Panc1 (cell line): ENCODE data around the gene WDFY2.

Experiments used
- TF ChIP-seq, protein P1 (sequence below): fragments of 450-650 bp; IDR thresholded peaks from 2 replicates; pipeline ENCODE4 v1.5.1; 2017; ENCODE audit warnings: mild to moderate bottlenecking
- TF ChIP-seq, protein P2 (sequence below), 2 experiments: IDR thresholded peaks; 2 replicates each; pipeline ENCODE4 v1.6.1; 2011 to 2012; ENCODE audit warnings: low read depth in 2 of 2, control low read depth in 1 of 2, low read length in 1 of 2, mild to moderate bottlenecking in 1 of 2, moderate library complexity in 1 of 2; ENCODE audit not compliant: insufficient read depth in 1 of 2

DNA sequence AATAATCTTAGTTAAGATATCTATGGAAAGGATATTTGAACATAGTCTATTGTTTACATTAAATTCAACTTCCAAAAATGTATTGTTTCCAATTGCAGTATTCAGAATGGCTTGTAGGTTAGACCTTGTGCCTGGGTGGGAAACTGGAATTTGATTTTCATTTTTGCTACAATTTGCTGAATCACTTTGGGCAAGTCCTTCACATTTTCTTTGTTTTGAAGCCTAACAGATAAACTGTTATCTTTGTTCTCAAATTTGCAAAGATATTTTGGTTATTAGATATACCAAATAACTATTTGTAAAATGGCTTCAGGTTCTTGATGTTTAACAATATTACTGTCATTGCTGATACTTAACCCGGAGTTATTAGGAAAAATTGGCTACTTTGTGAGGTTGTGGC lies 82.6 kb downstream of the WDFY2 start:
- TF ChIP-seq, protein P1, sequence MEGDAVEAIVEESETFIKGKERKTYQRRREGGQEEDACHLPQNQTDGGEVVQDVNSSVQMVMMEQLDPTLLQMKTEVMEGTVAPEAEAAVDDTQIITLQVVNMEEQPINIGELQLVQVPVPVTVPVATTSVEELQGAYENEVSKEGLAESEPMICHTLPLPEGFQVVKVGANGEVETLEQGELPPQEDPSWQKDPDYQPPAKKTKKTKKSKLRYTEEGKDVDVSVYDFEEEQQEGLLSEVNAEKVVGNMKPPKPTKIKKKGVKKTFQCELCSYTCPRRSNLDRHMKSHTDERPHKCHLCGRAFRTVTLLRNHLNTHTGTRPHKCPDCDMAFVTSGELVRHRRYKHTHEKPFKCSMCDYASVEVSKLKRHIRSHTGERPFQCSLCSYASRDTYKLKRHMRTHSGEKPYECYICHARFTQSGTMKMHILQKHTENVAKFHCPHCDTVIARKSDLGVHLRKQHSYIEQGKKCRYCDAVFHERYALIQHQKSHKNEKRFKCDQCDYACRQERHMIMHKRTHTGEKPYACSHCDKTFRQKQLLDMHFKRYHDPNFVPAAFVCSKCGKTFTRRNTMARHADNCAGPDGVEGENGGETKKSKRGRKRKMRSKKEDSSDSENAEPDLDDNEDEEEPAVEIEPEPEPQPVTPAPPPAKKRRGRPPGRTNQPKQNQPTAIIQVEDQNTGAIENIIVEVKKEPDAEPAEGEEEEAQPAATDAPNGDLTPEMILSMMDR: no peak
- TF ChIP-seq, protein P2, sequence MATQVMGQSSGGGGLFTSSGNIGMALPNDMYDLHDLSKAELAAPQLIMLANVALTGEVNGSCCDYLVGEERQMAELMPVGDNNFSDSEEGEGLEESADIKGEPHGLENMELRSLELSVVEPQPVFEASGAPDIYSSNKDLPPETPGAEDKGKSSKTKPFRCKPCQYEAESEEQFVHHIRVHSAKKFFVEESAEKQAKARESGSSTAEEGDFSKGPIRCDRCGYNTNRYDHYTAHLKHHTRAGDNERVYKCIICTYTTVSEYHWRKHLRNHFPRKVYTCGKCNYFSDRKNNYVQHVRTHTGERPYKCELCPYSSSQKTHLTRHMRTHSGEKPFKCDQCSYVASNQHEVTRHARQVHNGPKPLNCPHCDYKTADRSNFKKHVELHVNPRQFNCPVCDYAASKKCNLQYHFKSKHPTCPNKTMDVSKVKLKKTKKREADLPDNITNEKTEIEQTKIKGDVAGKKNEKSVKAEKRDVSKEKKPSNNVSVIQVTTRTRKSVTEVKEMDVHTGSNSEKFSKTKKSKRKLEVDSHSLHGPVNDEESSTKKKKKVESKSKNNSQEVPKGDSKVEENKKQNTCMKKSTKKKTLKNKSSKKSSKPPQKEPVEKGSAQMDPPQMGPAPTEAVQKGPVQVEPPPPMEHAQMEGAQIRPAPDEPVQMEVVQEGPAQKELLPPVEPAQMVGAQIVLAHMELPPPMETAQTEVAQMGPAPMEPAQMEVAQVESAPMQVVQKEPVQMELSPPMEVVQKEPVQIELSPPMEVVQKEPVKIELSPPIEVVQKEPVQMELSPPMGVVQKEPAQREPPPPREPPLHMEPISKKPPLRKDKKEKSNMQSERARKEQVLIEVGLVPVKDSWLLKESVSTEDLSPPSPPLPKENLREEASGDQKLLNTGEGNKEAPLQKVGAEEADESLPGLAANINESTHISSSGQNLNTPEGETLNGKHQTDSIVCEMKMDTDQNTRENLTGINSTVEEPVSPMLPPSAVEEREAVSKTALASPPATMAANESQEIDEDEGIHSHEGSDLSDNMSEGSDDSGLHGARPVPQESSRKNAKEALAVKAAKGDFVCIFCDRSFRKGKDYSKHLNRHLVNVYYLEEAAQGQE (IDR thresholded peaks at IDR 0.05; ENCODE audit: insufficient read depth in 1 of 2, low read depth in 2 of 2, low read length in 1 of 2): no peak
